IPS-18c (cell line): Measurements from ENCODE around the gene SOX14.

Experiments used
- H3K4me3 ChIP-seq: 2 replicates; pipeline ENCODE4 v1.7.0; 2013; ENCODE audit warnings: low read depth, mild to moderate bottlenecking, low read length, moderate library complexity; ENCODE audit not compliant: insufficient read depth
- H3K9me3 ChIP-seq: one replicate; pipeline ENCODE4 v1.6.1; 2013; ENCODE audit warnings: mild to moderate bottlenecking, low read length, moderate library complexity; ENCODE audit not compliant: control insufficient read depth, insufficient read depth

The SOX14 gene

DNA sequence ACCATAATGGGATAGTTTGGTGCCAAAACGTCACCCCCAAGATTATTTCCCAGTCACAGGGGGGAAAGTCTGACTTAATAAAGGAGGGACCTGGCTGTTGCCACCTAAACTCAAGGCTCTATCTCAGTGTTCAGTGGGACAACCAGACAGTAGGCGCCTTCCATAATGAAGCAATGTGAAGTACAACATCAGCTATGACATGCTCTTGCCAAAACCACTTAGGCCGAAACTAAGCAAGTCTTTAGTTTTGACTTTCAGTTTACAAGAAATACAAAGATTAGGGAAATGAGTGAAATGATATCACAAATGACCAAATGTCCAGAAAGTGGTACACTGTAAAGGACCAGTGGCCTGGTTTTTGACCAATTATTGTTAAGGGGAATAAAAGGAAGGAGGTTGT is 32.9 kb downstream of the SOX14 start:
- Histone ChIP-seq H3K4me3 (no peak overlapping the region), H3K9me3 (no peaks in the 10 kb centered on the region)

DNA sequence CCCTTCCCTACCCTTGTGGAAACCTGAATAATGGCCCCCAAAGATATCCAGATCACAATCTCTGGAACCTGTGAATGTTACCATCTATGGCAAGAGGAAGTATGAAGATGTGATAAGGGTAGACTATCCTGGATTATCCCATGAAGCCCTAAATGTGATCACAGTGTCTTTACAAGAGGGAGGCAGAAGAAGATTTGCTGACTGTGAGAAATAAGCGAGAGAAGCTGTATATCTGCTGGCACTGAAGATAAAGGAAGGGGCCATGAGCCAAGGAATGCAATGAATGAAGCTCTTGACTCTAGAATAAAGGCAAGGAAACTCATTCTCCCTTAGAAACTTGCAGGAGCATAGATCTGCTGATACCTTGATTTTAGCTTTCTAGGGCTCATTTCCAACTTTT is 39.1 kb downstream of the SOX14 start:
- Histone ChIP-seq H3K9me3 (no peaks in the 10 kb centered on the region), H3K4me3 (no peak overlapping the region)

DNA sequence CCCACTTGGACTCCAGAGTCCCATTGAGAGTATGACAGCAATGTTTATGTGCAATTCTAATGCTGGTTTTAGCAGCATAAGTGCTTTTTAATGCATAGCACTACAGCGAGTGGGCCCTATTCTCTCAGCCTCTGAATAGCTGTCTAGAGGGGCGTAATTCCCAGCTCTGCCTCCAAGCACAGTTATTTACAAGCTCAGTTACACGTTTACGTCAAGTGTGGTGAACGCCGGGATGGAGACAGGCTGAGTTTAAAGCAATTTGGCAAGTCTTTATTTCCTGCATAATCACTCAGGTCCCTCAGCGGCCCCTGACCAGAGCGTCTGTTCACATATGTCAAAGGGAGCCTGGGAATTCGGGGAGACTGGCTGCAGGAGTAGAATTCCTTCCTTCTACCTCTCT is 43.9 kb downstream of the SOX14 start:
- no peaks in the 10 kb centered on the region for H3K9me3 ChIP-seq
- H3K4me3 ChIP-seq = no peak overlapping the region

DNA sequence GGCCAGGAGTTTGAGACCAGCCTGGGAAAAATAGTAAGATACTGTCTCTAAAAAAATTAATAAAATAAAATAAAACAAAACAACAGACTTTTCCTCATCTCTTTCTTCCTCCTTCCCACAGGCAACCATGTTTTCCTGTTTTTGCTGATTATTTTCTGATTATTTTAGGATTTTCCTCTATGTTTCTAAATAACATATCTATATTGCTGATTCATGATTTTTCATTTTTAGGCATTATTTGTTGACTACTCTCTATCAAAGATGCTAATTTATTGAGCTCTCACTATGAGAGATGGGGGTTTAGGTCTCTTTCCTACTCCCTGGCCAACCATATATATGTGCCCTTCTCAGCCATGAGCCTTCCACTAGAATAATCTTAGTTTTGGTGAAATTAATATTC is 45.4 kb downstream of the SOX14 start:
- H3K4me3 ChIP-seq = no peak overlapping the region
- no peaks in the 10 kb centered on the region for H3K9me3 ChIP-seq

DNA sequence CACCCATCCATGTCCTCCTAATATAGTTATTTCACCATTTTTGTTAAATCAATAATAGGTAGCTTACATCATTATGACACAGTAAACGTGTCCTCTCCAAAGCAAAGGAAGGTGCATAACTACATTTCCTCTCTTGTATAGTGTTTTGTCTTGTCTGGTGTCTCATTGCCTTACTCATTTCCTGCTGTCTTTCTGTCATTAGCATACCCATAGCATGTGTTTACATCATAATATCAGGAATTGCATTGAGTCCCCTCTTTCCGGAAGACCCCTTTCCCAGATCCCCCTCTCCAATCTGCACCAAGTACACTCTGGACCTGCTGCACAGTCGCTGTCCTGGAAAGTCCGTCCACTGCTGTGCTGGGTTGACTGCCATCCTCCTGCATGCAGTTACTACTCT is 47.9 kb downstream of the SOX14 start:
- H3K9me3 ChIP-seq = no peaks in the 10 kb centered on the region
- no peak overlapping the region for H3K4me3 ChIP-seq

DNA sequence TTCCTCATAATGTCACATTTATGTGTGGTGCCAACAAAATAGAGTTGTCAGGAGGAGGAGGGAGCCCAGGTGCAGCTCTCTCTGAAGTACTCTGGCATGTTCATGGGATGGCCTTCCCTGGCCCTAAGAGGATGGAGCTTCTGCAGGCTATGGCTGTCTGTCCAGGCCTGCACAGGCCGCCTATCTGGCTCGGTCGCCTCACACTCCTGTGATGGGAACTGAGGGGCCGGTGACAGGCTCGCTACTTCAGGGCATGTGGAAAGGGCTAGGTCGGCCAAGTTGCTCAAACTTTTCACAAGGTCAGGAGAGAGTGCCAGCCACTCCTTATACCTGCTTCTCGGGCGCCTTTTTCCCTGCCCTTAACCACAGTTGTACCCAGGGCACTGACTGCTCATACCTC is 51.1 kb downstream of the SOX14 start:
- H3K4me3 ChIP-seq = no peak overlapping the region
- no peaks in the 10 kb centered on the region for H3K9me3 ChIP-seq
